Stimulated activated CD8-positive, alpha-beta memory T cell treated with anti-CD3 and anti-CD28 coated beads, Interleukin-15, amount 100 ng/mL, for 4 hours (primary cell): ENCODE measurements around the gene ST6GALNAC6.

Experiments
- DNase-seq, 2 donors: peaks; one replicate each; pipeline ENCODE4 v3.0.0-alpha.2; 2020; ENCODE audit warnings: low read depth in 2 of 2

Gene ST6GALNAC6

GRCh38 chr9:127899128-127899943 is at the start of gene ST6GALNAC6:
ST6GALNAC6 (minus strand) TSS chr9:127899603; CDS start chr9:127897981, 1,622 bp downstream.
- peak in 1 of 2 donors; percentile 53 for DNase-seq

DNA sequence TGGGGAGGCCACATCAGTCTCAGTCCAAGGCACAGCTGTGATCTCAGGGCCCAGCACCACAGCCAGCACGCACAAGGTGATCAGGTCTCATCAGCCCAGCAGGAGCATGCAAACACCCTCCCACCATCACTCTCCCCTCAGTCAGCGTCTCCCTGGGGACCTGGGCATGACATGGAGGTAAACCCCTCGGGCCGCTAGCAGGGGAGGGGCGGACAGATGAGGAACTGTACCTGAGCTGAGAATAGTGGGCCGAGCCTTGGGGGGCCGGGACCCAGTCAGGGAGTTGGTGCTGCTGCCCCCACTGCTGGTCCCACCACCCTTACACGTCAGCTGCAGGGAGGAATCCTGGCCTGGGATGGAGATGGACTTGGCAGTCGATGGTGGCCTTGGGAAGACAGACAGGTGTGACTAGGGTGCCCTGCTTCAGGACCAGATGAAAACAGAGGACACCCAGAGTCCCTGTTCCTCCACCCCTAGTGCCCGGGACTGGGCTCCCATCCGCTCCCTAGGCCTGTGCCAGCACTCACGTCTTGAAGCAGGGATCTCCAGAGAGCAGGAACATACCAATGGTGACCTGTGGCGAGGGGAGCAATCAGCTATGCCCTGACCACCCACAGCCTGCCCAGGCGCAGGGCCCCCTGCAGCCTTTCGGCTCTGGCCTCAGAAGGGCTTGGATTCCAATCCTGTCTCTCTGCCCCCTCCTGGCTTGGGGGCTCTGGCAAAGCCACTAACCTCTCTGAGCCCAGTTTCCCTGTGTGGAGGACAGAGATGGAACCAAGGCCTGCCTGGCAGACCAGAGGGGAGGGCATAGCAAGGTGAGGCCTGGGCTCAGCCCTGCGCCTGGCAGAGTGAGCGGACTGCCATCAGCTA is 48.7 kb upstream of the ST6GALNAC6 start:
- no peak for DNase-seq

GRCh38 chr9:127946728-127947127 is 47.3 kb upstream of the ST6GALNAC6 start:
- DNase-seq, result no peak

- DNase-seq, result no peak
These were observed 46.5 kb upstream of the ST6GALNAC6 start for GRCh38 chr9:127945942-127946341.

GRCh38 chr9:127945338-127945737 is 45.9 kb upstream of the ST6GALNAC6 start:
- DNase-seq, result no peak

GRCh38 chr9:127944586-127945218 is 45.3 kb upstream of the ST6GALNAC6 start:
- DNase-seq, result no peak

- DNase-seq, result peak; percentile 50 to 57
These were observed 44.3 kb upstream of the ST6GALNAC6 start for GRCh38 chr9:127943731-127944144.

DNA sequence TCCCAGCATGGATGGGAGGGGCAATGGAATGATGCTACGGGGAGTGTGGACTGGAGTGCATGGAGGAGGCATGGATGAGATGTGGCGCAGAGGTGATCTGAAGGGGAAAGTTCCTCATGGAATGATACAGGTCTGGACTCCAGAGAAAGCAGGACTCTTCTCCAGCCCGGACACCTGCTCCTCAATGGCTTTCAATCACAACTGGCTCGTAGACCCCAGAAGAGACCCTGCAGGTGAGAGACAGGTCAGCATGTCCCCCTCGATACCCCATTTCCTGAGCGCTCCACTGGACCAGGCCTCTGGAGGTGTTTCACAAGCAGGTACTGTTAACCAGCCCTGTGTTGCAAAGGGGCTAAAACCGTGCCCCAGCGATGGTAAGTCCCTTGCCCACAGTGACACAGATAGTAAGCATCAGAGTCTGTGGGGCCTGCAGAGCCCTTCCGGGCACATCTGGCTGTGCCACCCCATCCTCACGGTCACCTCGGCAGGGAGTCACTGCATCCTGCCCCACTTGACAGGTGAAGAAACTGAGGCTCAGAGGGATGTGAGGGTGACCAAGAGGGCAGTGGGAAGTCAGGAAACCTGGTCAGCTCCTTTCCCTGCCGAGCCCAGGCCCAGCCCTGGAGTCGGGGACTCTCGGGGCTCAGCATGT is 43.7 kb upstream of the ST6GALNAC6 start:
- DNase-seq, result no peak

GRCh38 chr9:127942216-127943010 is 43.0 kb upstream of the ST6GALNAC6 start:
- DNase-seq, result no peak

- DNase-seq, result no peak
These were observed 42.5 kb upstream of the ST6GALNAC6 start for GRCh38 chr9:127941961-127942215.

GRCh38 chr9:127941062-127941960 is 41.9 kb upstream of the ST6GALNAC6 start:
- no peak for DNase-seq

DNA sequence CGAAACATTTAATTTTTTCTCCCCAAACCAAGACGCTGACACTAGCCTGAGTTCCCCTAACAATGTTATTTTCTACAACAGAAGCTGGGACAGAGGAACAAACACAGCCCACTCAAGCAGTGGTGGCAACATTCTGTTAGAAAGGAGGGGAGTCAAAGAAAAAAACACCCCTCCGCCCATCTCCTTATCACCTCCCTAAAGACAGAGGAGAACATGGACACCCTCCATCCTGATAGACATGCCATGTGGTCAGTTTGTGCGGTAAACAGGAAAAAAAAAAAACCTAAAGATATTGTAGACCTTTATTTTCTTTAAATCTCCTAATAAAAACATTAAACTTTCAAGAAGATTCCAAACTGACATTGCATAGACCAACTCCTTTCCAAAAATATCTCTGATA is 41.2 kb upstream of the ST6GALNAC6 start:
- DNase-seq, result no peak

- no peak for DNase-seq
These were observed 38.9 kb upstream of the ST6GALNAC6 start for GRCh38 chr9:127938298-127938690.

DNA sequence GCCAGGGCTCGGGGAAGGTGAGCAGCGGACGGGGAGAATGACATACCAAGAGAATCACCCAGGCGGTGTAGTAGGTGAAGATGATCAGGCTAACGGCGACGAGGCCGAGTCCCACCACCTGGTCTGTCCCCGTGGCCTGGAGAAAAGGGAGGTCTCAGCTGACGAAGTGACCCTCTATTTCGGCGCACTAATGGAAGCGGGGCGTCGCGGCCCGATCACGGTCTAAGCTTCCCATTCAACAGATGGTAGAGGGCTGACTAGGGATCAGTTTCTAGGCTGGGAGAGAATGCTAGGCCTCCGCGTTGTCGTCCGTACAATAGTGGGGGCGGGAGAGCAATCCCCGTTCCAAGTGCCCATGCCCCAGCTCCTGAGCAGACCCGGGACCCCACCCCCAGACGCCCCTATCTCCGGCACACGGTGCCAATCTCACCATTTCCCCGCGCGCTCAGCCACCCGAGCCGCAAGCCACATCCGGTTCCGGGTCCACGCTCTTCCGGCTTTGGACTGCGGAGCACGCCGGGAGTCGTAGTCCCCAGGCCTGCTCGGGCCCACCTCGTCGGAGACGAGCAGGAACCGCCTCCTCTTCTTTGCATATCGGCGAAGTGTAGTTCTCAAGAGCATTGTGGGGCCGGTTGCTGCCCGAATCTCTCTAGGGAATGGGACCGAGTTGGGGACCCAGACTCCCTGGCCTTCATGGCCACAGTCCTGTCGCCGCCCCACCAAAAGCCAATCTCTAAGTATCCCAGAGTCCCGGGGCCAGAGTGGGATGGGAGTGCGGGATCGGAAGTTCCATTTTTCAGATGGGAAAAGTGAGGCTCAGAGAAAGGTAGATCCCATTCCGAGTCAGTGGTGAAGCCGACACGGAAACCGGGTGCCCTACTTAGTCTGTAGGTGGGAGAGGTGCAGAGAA is 38.2 kb upstream of the ST6GALNAC6 start, which contains the start of gene DPM2:
Gene DPM2 (minus strand): TSS at position 467 of the 910 bp plus-strand sequence. CDS start 34 bp downstream, at position 433.
- DNase-seq, result peak; percentile 72 to 73

DNA sequence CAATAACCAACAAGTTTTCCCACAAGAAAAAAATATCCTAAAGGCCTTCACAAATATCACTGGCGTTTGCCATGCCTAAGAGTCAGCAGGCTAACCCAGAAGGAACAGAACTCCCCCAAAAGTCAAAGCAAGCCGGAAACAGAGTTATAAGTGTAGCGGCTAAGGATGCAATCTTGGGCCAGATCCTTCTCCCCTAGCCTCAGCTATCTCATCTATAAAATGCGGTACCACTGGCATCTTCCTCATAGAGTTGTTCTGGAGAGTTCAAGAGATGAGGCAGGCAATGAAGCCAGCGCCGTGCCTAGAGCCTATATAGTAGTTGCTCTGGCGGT is 37.6 kb upstream of the ST6GALNAC6 start:
- no peak for DNase-seq

- no peak for DNase-seq
These were observed 37.0 kb upstream of the ST6GALNAC6 start for GRCh38 chr9:127936347-127936852.

DNA sequence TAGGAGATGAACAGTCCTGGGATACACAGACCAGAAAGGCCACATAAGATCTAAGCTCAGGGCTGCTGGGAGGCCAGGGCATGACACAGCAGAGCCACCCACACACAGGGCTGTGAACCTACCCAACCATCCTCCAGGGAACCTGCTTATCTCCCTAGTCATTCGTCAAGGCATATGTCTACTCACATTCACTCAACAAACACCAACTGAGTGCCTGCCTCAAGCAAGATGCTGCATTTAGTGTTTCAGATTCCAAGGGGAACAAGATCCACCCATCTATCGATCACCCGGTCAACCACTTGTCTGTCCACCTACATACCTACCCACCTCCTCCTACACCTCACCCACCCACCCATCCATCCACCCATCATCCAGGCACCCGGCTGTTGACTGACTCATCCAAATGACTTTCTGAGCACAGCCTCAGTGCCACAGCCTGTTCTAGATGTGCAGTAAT is 36.4 kb upstream of the ST6GALNAC6 start:
- DNase-seq, result peak in 1 of 2 donors; percentile 29

- DNase-seq, result no peak
These were observed 35.6 kb upstream of the ST6GALNAC6 start for GRCh38 chr9:127934986-127935385.

- no peak for DNase-seq
These were observed 34.8 kb upstream of the ST6GALNAC6 start for GRCh38 chr9:127934248-127934647.
